C4-2B (cell line): ENCODE results near the gene PCDHB4.

Experiments used
- ZFX ChIP-seq: fragments of 450-650 bp; IDR thresholded peaks from 2 replicates; pipeline ENCODE4 v1.6.1; 2017
- TF ChIP-seq, protein P1 (sequence below): fragments of 450-650 bp; conservative IDR thresholded peaks from 2 replicates; pipeline ENCODE4 v1.5.1; 2017; ENCODE audit warnings: mild to moderate bottlenecking

DNA sequence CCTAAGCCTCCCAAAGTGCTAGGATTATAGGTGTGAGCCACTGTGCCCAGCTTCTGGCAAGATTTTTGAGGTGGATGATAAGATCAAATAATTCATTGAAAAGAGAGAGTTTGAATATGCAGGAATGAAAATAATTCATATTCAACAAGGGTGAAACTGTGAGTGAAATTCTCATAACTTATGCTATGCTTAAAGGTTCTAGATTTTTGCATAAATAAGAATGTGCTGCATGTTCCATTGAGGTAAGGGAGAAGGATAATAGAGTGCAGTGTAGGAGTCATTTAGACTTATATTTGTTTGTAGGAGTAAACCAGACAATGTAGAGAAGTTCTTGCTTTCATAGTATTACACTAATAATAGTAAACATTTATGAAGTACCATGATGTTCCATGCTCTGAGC, 39.4 kb upstream of the PCDHB4 start:
- TF ChIP-seq, protein P1, sequence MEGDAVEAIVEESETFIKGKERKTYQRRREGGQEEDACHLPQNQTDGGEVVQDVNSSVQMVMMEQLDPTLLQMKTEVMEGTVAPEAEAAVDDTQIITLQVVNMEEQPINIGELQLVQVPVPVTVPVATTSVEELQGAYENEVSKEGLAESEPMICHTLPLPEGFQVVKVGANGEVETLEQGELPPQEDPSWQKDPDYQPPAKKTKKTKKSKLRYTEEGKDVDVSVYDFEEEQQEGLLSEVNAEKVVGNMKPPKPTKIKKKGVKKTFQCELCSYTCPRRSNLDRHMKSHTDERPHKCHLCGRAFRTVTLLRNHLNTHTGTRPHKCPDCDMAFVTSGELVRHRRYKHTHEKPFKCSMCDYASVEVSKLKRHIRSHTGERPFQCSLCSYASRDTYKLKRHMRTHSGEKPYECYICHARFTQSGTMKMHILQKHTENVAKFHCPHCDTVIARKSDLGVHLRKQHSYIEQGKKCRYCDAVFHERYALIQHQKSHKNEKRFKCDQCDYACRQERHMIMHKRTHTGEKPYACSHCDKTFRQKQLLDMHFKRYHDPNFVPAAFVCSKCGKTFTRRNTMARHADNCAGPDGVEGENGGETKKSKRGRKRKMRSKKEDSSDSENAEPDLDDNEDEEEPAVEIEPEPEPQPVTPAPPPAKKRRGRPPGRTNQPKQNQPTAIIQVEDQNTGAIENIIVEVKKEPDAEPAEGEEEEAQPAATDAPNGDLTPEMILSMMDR: no peak
- TF ChIP-seq ZFX: no peak
